ENCODE results near the gene FMN2.

FMN2 gene

DNA sequence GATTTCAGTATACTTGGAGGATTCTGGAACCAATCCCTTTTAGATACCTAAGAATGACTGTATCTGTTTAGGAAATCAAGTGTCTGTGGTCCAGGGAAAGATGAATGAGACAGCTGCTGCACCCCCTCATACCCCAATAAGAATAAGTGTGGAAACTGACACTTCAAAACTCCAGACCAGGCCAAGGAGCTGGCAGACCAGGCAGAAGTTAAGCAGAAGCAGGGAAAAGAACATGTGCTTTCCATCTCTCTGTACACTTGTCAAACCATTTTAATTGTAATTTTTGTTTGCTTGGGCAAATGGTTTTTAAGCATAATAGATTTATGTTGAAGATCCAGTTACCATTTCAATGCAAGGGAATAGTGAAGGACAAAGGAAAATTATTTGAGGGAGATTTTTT lies 420.1 kb downstream of the FMN2 start:
- DNase-seq (ENCODE audit: low read depth), result no peak
- TF ChIP-seq, protein P1, sequence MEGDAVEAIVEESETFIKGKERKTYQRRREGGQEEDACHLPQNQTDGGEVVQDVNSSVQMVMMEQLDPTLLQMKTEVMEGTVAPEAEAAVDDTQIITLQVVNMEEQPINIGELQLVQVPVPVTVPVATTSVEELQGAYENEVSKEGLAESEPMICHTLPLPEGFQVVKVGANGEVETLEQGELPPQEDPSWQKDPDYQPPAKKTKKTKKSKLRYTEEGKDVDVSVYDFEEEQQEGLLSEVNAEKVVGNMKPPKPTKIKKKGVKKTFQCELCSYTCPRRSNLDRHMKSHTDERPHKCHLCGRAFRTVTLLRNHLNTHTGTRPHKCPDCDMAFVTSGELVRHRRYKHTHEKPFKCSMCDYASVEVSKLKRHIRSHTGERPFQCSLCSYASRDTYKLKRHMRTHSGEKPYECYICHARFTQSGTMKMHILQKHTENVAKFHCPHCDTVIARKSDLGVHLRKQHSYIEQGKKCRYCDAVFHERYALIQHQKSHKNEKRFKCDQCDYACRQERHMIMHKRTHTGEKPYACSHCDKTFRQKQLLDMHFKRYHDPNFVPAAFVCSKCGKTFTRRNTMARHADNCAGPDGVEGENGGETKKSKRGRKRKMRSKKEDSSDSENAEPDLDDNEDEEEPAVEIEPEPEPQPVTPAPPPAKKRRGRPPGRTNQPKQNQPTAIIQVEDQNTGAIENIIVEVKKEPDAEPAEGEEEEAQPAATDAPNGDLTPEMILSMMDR (IDR thresholded peaks at IDR 0.05; ENCODE audit: insufficient read depth, low read depth, low read length, missing control alignments), result no peak
- H3K4me3 ChIP-seq (ENCODE audit: low read length), result no peak overlapping the region

DNA sequence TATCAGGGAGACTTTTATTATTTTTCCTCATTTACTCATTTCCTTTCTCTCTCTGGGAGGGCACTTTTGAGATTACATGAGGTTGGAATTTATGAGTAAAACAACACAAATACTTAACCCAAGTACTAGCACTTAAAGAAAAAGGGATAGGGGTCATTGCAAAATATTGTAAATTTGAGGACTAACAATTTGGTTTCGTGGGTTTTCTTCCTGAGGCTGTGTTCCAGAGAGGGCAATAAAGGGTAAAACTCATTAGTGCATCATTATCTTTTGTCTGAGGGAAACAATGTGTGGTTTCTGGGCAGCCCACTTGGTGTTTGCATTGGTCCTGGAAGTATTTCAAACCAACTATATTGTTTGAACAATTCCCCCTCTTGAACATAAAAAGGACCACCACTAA lies 423.8 kb downstream of the FMN2 start:
- no peak overlapping the region for H3K4me3 ChIP-seq (ENCODE audit: low read length)
- TF ChIP-seq, protein P1 (IDR thresholded peaks at IDR 0.05; ENCODE audit: insufficient read depth, low read depth, low read length, missing control alignments), result no peak
- no peak for DNase-seq (ENCODE audit: low read depth)

DNA sequence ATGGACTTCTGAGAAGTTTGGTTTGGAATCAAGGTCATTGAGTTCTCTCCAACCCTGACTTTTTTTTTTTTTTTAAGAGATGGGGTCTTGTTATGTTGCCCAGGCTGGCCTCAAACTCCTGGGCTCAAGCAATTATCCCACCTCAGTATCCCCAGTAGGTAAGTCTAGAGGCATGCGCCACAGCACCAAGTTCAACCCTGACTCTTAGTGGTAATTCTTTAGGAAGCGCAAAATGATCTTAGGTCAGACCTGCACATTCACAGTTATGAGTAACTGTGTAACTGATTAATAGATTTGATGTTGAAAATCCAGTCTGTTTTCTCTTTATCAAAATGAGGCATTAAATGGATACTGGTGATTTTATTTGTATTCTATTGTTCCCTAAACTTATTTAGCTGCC lies 424.4 kb downstream of the FMN2 start:
- TF ChIP-seq, protein P1 (IDR thresholded peaks at IDR 0.05; ENCODE audit: insufficient read depth, low read depth, low read length, missing control alignments), result no peak
- DNase-seq (ENCODE audit: low read depth), result no peak
- H3K4me3 ChIP-seq (ENCODE audit: low read length), result no peak overlapping the region

DNA sequence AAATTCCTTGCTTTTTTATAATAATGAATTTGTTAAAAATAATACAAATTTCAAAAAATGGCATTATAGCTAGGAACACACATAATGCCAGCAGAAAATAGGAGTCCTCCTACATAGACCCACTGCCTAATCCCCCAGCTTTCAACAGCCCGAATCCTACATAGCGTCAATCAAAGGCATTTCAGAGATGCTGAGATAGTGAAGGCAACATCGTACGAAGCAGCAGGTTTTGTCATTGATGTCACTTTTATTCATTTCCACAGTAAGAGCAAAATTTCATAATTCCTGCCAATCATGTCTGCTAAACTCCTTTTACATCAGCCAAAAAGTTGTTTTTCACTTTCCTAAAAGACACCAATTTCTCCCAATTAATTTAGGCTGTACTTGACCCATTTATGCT lies 426.2 kb downstream of the FMN2 start:
- no peak overlapping the region for H3K4me3 ChIP-seq (ENCODE audit: low read length)
- DNase-seq (ENCODE audit: low read depth), result no peak
- TF ChIP-seq, protein P1 (IDR thresholded peaks at IDR 0.05; ENCODE audit: insufficient read depth, low read depth, low read length, missing control alignments), result no peak

DNA sequence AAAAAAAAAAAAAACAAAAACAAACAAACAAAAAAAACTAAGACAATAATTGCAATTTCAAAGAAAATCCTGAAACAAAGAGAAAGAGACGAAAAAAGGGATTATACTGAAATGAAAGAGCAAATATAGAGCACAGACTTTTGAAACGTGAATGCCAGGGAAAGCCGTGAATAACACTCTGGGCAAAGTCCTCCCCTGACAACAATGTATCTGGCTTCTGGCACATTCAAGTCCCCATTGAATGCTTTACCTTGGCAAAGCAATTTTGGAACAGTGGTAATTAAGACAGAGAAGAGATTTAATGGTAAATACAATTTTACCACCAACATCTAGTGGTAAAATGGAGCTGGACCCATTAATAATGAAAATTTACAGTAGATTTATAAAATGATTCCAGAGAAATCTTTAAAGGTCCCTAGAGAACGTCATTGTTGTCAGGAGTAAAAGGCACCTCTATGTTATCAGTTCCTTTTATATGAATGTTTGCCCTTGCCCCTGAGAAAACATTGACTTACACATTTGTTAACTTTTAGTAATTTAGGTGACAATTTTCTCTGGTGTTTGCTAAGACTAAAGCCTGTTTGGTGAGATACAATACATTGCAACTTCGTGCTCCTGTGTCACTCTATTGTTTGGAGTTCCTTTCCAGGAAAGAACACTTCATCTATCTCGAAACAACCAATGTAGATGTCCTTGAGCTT lies 430.6 kb downstream of the FMN2 start:
- TF ChIP-seq, protein P1 (IDR thresholded peaks at IDR 0.05; ENCODE audit: insufficient read depth, low read depth, low read length, missing control alignments), result no peak
- H3K4me3 ChIP-seq (ENCODE audit: low read length), result no peak overlapping the region
- no peak for DNase-seq (ENCODE audit: low read depth)

DNA sequence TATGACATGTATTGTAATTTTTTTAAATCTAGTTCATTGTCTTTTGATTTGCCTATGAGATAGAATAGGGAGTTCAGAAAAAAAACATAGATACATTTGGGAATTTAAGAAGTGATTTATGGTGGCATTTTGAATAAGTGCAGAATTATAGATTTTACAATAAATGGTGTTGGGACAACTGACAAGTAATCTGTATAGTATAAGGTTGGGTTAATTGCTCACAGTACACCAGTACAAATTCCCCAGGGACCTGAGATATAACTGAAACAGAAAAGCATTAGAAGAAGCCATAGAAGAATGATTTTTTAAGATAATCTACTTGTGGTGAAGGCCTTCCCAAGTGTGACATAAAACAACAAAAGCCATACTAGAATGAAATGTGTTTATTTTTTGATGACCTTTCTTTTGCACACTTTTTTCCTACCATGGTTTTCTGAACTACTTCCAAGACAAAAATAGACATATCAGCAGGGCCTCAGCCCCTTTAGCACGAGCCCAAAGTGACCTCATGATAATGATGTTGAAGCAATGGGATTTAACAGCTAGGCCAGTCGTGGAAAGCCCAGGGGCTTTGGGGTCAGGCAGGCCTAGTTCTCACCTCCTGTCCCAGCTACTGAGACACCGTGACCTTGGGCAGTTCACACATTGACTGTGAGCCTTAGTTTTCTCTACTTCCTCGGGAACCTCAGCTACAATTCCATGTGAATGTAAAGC lies 432.8 kb downstream of the FMN2 start:
- TF ChIP-seq, protein P1 (IDR thresholded peaks at IDR 0.05; ENCODE audit: insufficient read depth, low read depth, low read length, missing control alignments), result no peak
- no peak for DNase-seq (ENCODE audit: low read depth)
- no peak overlapping the region for H3K4me3 ChIP-seq (ENCODE audit: low read length)
